Measurements from ENCODE around the gene CPXM2. TPM values are rescaled to one million over a fixed set of nuclear protein-coding genes. Genes with fewer than 3 reads are reported as not detected.

CPXM2 gene
- total RNA-seq = 4.1 TPM
- long read RNA-seq, partial matches to known transcripts = 7 of 10 reads
- long read RNA-seq, other reads (novel, unspliced or antisense) = 0 of 10 reads

DNA sequence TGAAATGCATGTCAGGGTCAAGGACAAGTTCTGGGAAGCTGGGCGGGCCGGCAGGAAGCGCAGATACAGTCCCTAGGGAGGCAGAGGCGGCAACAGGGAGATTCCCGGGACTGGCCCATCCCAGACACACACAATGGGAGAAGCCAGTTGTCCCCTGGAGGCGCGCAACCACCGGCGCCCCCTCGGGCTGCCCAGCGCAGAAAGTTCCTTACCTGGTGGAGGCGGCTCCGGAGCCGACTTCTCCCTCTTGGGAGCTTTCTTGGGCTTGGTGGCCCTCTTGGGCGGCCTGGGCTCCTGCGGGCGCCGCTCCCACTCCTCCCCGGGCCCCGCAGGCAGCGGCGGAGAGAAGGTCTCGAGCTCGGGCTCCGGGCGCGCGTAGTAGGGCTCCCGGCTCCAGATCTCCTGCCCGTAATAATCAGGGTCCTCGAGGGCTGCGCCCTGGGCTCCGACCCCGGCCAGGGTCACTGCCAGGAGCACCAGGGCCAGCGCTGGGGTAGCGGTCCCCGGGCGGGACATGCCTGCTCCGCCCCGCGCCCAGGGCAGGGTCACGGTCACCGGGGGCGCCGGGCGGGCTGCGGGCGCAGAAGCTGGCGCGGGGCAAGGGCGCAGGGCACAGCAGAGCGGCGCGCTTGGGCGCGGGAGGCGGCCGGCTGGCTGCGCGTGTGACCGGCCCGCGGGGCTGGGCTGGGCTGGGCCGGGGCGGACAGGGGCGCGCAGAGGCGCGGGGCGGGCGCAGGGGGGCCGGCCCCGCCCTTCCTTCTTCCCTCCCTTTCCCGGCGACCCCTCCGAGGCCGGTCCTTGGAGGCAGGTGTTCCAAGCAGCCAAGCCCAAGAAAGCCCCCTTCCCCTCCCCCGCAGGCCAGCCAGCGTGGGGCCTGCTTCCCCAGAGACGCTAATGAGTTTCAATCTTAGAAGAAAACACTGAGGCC lies at the start of gene CPXM2:
Gene CPXM2, minus strand, starts transcription at position 664 of the 928 bp plus-strand sequence. Its CDS starts 148 bp downstream, at position 516.
- ATAC-seq (no peak), DNase-seq (no peak)
- intact Hi-C loops (cut with micrococcal nuclease) = no loop called here

DNA sequence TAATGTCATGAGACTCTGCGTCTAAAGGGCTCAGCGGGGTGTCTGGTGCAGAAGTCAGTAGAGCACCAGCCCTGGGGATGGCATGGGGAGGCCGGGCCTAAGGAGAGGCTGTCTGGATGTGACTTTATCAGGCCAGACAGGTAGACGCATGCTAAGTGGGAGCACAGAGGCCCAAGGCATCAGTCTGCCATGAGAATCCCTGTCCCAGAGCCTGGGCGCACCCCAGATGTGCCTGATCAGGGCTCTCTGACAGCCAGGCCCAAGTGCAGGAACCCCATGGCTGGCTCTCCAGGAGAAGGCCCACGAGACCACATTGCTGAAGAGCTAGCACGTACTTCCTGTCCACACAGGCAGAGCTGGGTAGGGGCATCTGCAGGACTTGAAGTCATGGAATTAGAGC lies 48.0 kb upstream of the CPXM2 start:
- ATAC-seq = no peak
- no peak for DNase-seq
- intact Hi-C loops (cut with micrococcal nuclease) = no loop called here

DNA sequence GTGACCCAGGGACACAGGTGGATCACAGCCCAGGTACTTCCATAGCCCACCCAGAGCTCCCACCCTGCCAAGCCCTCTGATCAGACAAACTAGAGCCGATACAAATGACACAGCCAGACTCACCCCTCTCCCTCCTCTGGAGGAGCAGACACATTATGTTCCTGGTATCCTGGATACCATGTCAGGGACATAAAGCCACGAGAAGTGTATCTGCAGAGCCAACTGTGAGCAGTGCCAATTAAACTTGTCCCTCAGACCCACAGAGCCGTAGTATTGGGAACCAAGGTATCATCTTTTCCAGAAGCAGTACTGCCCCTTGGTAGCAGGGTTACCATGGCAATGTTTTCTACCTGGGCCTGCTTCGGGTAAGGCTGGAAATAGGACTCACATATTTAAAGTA lies 47.3 kb upstream of the CPXM2 start:
- intact Hi-C loops (cut with micrococcal nuclease) = no loop called here
- ATAC-seq (no peak), DNase-seq (no peak)

DNA sequence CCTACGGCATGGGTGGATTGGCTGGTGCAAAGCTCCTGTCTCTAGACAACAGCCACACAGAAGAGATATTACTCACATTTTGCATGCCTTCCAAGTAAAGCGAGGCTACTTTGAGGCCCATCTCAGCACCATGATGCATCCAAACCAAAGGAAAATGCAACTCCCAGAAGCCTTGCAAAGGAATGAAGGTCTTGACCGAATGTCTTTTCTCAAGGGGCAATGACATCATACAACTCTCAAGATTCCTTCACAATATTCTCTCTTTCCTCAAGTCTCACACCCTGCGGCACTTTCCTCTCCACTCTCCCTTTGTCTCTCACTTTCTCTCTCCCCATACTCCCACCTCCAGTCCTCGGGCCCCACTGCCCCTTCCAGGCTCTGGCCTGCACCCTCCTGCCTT lies 44.8 kb upstream of the CPXM2 start:
- intact Hi-C loops (cut with micrococcal nuclease) = no loop called here
- DNase-seq (no peak), ATAC-seq (no peak)

DNA sequence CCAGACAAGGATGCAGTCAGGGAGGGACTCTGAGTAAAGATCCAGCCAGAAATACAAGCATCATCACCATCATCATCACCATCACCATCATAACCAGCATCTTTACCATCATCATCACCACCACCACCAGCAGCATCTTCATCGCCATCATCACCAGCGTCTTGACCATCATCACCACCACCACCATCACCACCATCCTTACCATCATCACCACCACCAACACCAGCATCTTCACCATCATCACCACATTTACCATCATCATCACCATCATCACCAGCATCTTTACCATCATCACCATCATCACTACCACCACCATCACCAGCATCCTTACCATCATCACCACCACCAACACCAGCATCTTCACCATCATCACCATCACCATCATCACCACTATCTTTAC lies 44.1 kb upstream of the CPXM2 start:
- no peak for ATAC-seq
- intact Hi-C loops (cut with micrococcal nuclease) = no loop called here
- DNase-seq = no peak

DNA sequence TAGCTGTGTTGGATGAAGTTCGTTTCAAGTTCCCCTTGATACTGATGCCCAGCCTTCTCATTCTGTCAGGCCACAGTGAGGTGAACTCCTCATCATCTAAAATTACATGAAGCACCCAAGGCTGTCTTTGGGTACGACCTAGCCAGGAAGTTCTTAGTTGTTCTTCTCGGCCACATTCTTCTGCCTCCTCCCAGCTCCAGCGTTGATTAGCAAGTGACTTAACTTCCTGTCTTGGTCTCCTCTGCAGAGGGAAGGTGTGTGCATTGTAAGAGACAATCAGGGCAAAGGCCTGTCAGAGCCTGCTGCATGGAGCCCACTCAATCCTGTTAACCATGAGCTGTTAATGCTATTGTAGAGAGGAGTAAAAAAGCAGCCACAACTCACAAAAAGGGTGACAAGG lies 43.2 kb upstream of the CPXM2 start:
- intact Hi-C loops (cut with micrococcal nuclease) = no loop called here
- ATAC-seq (no peak), DNase-seq (no peak)

DNA sequence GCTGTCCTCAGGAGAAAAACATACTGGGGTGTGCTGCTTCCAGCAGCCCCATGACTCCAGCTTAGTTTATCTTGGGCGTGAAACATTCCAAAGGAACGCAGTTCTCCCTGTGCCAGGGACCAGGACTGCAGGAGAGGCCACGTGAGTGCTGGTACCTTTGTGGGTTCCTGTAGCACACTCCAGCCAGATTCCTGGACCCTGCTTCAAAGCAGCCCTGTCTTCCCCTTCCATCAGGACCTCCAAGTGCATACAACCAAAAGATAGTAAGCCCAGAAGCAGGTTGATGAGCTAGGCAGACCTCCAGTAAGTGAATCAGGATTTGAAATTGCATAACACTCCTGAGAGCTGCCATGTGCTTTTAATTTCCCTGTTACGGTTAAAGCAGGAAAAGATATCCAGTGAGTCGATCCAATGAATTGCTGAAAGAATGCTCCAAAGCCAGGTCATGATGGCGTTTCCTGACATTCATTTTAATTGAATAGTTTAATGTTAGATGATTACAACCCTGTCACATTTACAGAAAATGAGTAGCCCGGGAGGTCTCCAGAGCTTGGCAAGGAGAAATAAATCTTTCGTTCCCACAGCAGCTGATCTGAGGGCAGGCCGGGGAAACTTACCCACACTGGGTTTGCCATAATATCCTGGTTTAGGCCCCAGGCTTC lies 38.9 kb upstream of the CPXM2 start:
- DNase-seq (no peak), ATAC-seq (no peak)
- intact Hi-C loops (cut with micrococcal nuclease) = no loop called here

DNA sequence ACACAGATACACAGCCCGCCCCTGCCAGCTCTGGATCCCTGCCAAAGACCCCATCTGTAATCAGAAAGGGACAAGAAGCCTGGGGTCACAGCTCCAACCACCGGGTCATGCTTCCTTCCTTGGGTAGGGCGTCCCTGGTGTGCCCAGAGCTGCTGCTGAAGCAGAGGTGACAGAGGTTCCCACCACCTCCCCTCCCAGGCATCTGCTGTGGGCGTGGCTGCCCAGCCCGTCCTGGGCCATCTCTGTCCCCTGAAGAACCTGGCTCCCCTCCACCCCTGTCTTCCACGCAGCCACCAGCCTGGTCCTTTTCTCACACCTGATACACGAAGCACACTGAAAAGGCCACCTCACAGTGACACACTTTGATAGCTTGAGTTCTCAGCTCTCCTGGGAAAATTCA lies 38.2 kb upstream of the CPXM2 start:
- no peak for DNase-seq
- no peak for ATAC-seq
- intact Hi-C loops (cut with micrococcal nuclease) = no loop called here

DNA sequence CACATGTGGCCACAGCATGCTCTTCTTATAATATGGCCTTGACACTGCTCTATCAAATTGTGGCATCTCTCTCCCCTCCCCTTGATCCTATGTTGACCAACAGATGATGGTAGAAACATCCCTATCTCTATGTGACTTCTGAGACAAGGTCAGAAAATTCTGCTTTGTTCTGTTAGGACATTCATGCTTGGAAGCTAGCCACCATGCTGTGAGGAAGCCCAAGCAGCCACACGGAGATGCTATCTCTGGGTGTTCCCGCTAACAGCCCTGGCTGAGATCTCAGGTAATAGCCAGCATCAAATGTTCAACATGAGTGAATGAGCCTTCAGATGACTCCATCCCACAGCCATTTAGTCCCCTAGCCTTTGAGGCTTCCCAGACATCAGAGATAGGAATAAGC lies 36.8 kb upstream of the CPXM2 start:
- DNase-seq = no peak
- intact Hi-C loops (cut with micrococcal nuclease) = no loop called here
- no peak for ATAC-seq

DNA sequence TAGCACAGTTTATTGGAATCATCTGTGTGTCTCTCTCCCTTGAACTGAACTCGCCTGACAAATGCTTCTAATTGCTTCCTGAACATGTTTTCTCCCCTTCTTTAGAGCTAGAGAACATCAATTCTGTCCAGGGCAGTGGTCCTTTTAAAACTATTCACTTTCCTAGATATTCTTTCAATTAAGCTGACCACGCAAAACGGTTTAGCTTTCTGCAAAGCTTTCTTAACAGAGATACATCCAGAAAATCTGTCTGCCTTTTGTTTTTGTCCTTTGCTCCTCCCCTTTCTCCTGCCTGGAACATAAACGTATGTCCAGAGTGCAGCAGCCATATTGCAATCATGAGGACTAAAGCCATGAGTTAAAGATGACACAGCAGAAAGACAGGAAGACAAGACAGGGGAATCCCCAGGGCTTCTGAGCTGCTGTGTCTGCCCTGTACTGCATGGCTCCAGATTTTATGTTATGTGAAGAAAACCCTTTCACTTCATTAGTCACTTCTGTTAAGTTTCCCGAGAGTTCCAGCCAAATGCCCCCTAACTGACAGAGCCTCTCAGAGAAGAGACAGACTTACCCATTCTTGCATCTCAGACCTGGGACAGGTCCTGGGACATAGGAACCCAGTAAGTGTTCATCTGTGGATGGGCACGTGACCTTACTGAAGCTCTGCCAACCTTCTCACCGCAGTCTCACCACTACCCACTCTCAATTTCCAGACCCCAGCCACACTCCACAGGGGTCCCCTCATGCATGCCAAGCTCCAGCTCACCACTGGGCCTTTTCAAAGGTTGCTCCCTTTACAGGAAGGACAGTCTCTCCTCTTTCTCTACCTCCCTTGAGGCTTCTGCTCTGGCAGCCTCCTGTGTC lies 35.0 kb upstream of the CPXM2 start:
- no peak for ATAC-seq
- intact Hi-C loops (cut with micrococcal nuclease) = no loop called here
- no peak for DNase-seq

DNA sequence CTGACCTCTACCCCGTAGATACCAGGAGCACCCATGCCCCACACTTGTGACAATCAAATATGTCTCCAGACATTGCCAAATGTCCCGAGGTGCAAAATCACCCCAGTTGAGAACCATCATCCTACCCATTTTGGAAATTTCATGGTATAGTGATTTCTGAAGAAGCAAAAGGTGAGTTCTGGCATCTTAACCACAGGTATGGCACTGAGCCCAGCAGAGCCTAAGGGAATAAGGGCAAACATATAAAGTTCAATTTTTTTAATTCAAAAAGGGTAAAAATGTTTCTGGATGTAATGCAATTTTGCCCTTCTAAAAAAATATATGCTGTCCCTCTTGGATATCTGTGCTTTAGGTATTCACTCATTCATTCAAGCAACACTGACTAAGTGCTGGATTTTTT lies 30.5 kb upstream of the CPXM2 start:
- DNase-seq = no peak
- intact Hi-C loops (cut with micrococcal nuclease) = no loop called here
- ATAC-seq = no peak

DNA sequence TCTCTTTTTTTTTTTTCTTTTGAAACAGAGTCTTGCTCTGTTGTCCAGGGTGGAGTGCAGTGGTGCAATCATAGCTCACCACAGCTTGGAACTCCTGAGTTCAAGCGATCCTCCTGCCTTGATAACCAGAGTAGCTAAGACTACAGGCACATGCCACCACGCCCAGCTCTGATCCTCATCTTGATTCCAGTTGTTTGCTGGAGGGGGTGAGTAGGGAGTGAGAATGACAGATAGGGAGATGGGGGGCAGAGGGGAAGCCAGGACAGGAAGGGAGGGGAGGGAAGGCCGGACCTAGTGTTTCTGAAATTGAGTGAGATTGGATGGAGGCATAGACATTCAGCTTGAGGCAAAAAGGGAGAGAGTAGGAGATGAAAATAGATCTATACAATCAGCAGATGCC lies 25.2 kb upstream of the CPXM2 start:
- intact Hi-C loops (cut with micrococcal nuclease) = no loop called here
- DNase-seq = no peak
- ATAC-seq = no peak

DNA sequence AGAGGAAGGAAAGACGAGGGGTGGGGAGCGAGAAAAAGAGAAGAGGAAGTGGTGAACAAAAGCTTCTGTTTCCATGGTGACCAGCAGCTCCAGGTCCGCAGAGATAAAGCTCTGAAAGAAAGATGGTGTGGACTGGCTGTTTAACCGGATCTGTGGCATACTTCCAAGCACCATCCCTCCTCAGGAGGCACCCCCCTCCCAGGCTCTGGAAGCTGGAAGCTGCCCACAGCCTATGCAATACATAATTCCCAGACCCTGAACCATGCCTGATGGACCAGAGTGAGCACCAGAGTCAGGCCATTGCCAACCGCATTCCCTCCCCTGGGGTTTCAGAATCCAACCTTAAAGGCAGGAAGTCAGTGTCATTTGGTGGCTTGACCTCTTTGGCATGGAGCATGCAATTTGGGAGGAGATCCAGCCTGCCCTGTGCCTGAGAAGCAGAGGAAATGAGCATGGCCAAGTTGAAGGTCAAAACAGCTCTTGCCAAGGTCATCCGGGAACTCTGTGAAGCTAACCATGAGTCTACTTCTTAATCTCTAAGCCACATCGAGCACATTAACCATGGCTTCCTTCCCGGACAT lies 22.2 kb upstream of the CPXM2 start:
- DNase-seq = no peak
- intact Hi-C loops (cut with micrococcal nuclease) = no loop called here
- no peak for ATAC-seq

DNA sequence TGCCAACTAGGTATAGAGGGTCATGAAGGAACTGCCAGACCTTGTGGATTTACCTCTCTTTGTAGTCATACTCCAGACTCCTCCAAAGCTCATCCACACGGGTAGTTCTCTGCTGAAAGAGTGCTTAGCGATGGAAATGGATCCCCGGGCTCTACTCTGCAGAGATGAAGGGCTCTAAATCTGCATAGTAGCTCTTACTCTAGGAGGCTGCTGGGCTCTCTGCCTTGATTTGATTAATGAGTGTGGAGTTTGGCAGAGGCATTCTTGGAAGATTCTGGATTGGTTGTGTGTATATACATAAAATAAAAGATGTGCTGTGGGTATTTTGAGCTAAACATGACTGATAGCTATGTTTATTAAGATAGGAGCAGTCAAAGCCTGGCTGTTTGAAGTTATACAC lies 21.3 kb upstream of the CPXM2 start:
- intact Hi-C loops (cut with micrococcal nuclease) = no loop called here
- no peak for DNase-seq
- ATAC-seq = no peak

DNA sequence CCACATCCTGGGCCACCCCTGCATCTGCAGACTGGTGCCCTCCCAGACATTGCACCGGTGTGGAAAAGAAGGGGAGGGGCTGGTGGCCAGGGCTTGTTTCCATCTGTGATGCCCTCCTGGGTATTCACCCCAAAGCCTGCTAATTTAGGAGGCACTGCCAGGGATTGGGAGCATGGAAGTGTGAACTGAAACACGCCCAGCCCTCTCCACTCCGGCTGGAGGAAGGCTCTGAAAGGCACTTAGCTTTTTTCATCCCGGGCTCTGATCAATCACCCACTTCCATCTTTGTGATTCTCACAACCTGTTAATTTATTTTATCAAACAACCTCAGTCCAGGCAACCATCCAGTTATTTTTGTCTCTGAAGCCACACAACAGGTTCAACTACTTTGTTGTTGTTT lies 20.9 kb upstream of the CPXM2 start:
- intact Hi-C loops (cut with micrococcal nuclease) = no loop called here
- no peak for DNase-seq
- no peak for ATAC-seq

DNA sequence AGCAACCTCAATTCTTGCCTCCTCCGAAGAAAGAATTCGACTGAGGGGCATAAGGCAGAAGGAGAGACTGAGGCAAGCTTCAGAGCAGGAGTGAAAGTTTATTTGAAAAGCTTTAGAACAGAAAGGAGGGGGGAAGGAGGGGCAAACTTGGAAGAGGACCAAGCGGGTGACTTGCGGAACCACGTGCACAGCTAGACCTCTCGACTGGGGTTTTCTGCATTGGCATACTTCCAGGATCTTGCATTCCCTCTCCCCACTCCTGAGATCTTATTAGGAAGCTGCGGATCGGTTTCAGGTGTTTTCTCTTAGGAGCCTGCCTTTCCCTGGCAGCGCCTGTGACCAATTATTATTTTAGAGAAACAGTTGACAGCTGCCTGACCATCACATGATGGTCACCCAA lies 20.3 kb upstream of the CPXM2 start:
- intact Hi-C loops (cut with micrococcal nuclease) = no loop called here
- ATAC-seq (no peak), DNase-seq (no peak)

DNA sequence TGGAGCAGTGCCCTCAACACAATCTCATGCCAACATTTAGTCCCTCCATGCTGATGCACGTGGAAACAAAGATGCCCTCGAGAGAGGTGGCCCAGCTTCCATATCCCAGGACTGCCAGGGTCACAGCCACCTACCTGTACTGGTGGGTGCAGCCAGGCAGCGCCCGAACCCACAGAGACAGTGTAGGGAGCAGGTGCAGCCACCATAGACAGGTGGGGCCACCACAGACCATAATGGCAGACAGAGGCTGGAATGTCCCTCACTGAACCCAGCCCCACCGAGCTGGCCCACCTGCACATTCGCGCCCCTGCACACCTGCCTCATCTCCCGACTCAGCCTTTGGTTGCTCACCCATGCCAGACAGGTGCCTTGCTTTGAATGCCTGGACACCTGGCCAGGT lies 18.3 kb upstream of the CPXM2 start:
- DNase-seq = no peak

DNA sequence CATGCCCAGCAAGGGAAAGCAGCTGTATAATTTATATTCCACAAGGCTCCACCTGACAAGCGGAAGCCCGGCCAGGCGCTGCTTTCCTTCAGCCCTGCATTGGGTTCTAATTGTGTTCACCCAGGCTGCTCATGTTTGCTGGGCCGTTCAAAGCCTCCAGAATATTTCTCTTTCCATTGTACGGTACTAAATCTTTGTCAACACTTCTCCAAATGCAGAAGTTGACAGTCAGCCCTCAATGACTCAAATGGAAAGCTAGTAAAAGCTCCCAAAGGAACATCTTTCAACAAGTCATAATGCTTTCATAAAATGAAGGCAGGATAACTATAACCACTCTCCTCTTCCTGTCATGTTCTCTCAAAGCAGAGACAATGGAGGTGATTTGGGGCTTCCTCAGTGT lies 17.8 kb upstream of the CPXM2 start:
- intact Hi-C loops (cut with micrococcal nuclease) = no loop called here
- ATAC-seq (no peak), DNase-seq (no peak)

More for the DNA sequence above, 18.3 kb upstream of the CPXM2 start:
- ATAC-seq = no peak
- intact Hi-C loops (cut with micrococcal nuclease) = no loop called here

DNA sequence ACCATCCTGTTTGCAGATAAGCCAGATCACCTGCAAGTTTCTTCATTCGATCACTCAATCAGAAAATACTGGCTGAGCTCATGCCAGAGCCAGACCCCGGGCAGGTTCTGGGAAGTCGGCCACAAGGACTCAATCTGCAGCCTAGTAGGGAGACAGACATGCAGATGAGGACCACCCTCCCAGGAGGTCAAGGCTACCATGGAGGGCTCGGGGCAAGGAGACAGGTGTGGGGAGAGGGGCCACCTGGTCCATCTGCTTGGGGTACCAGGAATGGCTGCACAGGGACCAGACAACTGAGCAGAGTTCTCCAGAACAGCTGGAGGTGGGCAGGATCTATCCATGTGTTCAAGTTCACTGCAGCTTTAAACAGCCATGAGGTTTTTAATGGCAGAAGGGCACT lies 16.8 kb upstream of the CPXM2 start:
- DNase-seq = no peak
- no peak for ATAC-seq
- intact Hi-C loops (cut with micrococcal nuclease) = no loop called here

Measured in left ventricle myocardium superior (tissue), 1 donor.